ENCODE results near the gene USH1C. TPM values are rescaled to one million over a fixed set of nuclear protein-coding genes. Genes with fewer than 3 reads are reported as not detected.
A peak's percentile ranks its signal among the peaks of the same experiment; 100 is the strongest.

Gene USH1C
- total RNA-seq, 1 donor from 2014 or later = 1.4 TPM

GRCh38 chr11:17486646-17487045 is 57.6 kb downstream of the USH1C start:
- Mint-ChIP-seq H3K36me3 (ENCODE audit: low read depth, unreplicated experiment) (no peaks in the 10 kb centered on the region), H3K4me1 (ENCODE audit: unreplicated experiment) (no peaks in the 10 kb centered on the region)

GRCh38 chr11:17483505-17483904 is 60.7 kb downstream of the USH1C start:
- no peak for DNase-seq (ENCODE audit: low spot score)
- TF ChIP-seq, protein P1, sequence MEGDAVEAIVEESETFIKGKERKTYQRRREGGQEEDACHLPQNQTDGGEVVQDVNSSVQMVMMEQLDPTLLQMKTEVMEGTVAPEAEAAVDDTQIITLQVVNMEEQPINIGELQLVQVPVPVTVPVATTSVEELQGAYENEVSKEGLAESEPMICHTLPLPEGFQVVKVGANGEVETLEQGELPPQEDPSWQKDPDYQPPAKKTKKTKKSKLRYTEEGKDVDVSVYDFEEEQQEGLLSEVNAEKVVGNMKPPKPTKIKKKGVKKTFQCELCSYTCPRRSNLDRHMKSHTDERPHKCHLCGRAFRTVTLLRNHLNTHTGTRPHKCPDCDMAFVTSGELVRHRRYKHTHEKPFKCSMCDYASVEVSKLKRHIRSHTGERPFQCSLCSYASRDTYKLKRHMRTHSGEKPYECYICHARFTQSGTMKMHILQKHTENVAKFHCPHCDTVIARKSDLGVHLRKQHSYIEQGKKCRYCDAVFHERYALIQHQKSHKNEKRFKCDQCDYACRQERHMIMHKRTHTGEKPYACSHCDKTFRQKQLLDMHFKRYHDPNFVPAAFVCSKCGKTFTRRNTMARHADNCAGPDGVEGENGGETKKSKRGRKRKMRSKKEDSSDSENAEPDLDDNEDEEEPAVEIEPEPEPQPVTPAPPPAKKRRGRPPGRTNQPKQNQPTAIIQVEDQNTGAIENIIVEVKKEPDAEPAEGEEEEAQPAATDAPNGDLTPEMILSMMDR (IDR thresholded peaks at IDR 0.05; ENCODE audit: unreplicated experiment) = no peak
- H3K27ac Mint-ChIP-seq (ENCODE audit: unreplicated experiment) = no peak overlapping the region
- H3K36me3 Mint-ChIP-seq (ENCODE audit: low read depth, unreplicated experiment) = no peaks in the 10 kb centered on the region
- no peaks in the 10 kb centered on the region for H3K9me3 Mint-ChIP-seq (ENCODE audit: unreplicated experiment)
- H3K4me1 Mint-ChIP-seq (ENCODE audit: unreplicated experiment) = peaks cover 6% of the 10 kb centered on the region
- peaks cover 9% of the 10 kb centered on the region for H3K27me3 Mint-ChIP-seq (ENCODE audit: unreplicated experiment)
- H3K4me3 Mint-ChIP-seq (ENCODE audit: unreplicated experiment) = no peak overlapping the region

More at GRCh38 chr11:17486646-17487045, 57.6 kb downstream of the USH1C start:
- TF ChIP-seq, protein P1 (IDR thresholded peaks at IDR 0.05; ENCODE audit: unreplicated experiment) = no peak
- H3K27ac Mint-ChIP-seq (ENCODE audit: unreplicated experiment) = no peak overlapping the region
- H3K9me3 Mint-ChIP-seq (ENCODE audit: unreplicated experiment) = no peaks in the 10 kb centered on the region
- no peak overlapping the region for H3K4me3 Mint-ChIP-seq (ENCODE audit: unreplicated experiment)
- H3K27me3 Mint-ChIP-seq (ENCODE audit: unreplicated experiment) = peaks cover 3% of the 10 kb centered on the region
- DNase-seq (ENCODE audit: low spot score) = no peak

- H3K4me3 Mint-ChIP-seq (ENCODE audit: unreplicated experiment) = no peak overlapping the region
- no peaks in the 10 kb centered on the region for H3K36me3 Mint-ChIP-seq (ENCODE audit: low read depth, unreplicated experiment)
- H3K27me3 Mint-ChIP-seq (ENCODE audit: unreplicated experiment) = peaks cover 16% of the 10 kb centered on the region
- H3K27ac Mint-ChIP-seq (ENCODE audit: unreplicated experiment) = no peak overlapping the region
- no peak for DNase-seq (ENCODE audit: low spot score)
- peaks cover 6% of the 10 kb centered on the region for H3K4me1 Mint-ChIP-seq (ENCODE audit: unreplicated experiment)
- H3K9me3 Mint-ChIP-seq (ENCODE audit: unreplicated experiment) = no peaks in the 10 kb centered on the region
- TF ChIP-seq, protein P1 (IDR thresholded peaks at IDR 0.05; ENCODE audit: unreplicated experiment) = no peak
Measured at GRCh38 chr11:17481905-17482304, 62.3 kb downstream of the USH1C start.

DNA sequence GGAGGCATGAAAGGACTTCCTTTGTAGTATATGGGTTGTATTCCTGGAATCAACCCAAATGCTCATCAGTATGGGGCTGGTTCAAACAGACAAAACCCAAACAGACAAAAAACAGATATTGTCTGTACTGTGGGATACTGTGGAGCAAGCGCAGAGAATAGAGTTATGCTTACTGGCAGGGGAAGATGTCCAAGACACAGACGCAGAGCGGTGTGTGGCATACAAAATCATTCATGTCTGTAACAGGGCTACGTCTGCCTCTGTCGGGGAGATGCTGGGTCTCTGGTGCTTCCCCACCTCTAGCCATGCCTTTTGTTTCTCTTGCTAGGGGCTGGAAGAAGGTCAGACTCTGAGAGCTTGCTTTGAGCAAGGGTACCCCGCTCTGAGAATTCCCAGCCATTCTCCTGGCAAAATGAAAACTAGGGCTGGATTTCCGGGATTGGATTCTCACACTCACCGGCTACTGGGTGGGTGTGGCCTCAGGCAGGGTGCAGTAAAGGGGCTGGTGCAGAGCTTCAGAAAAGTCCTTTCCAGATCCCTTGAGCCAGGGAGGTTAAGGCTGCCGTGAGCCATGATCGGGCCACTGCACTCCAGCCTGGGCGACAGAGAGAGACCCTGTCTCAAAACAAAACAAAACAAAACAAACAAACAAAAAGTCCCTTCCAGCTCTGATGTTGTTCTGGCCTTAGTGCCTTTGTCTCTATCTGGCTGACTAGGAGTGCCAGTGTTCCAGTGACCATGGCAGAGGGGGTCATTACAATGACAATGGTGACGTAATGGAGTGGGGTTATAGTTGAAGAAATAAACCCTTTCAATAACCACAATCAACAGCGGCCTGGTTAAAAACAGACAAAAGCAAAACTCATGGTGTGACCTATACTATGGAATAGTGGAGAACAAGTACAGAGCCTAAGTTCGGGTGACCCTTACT is 64.7 kb downstream of the USH1C start:
- H3K4me1 Mint-ChIP-seq (ENCODE audit: unreplicated experiment) = peaks cover 9% of the 10 kb centered on the region
- TF ChIP-seq, protein P1 (IDR thresholded peaks at IDR 0.05; ENCODE audit: unreplicated experiment) = no peak
- no peak overlapping the region for H3K27ac Mint-ChIP-seq (ENCODE audit: unreplicated experiment)
- peaks cover 26% of the 10 kb centered on the region for H3K27me3 Mint-ChIP-seq (ENCODE audit: unreplicated experiment)
- H3K4me3 Mint-ChIP-seq (ENCODE audit: unreplicated experiment) = no peak overlapping the region
- no peaks in the 10 kb centered on the region for H3K9me3 Mint-ChIP-seq (ENCODE audit: unreplicated experiment)
- no peaks in the 10 kb centered on the region for H3K36me3 Mint-ChIP-seq (ENCODE audit: low read depth, unreplicated experiment)
- DNase-seq (ENCODE audit: low spot score) = peak; percentile 65

GRCh38 chr11:17478070-17478469 is 66.1 kb downstream of the USH1C start:
- Mint-ChIP-seq H3K27ac (ENCODE audit: unreplicated experiment) (no peak overlapping the region), H3K9me3 (ENCODE audit: unreplicated experiment) (no peaks in the 10 kb centered on the region), H3K36me3 (ENCODE audit: low read depth, unreplicated experiment) (no peaks in the 10 kb centered on the region), H3K4me1 (ENCODE audit: unreplicated experiment) (peaks cover 9% of the 10 kb centered on the region), H3K27me3 (ENCODE audit: unreplicated experiment) (peaks cover 29% of the 10 kb centered on the region), H3K4me3 (ENCODE audit: unreplicated experiment) (no peak overlapping the region)
- TF ChIP-seq, protein P1 (IDR thresholded peaks at IDR 0.05; ENCODE audit: unreplicated experiment) = no peak
- DNase-seq (ENCODE audit: low spot score) = no peak
